Measurements from ENCODE around the gene FBXO45. TPM values are rescaled to one million over a fixed set of nuclear protein-coding genes. Genes with fewer than 3 reads are reported as not detected.
"Not testable (repeated sequence)": the region's sequence is repeated elsewhere in the genome, so short reads cannot be mapped to it uniquely, and the experiment has no call there.

The FBXO45 gene
- total RNA-seq, 1 experiment from 2014 or later, result 14.0 TPM

- in situ Hi-C loops (cut with HindIII; ENCODE audit: low pct_unique_long_range_greater_than_20kb, low sequenced_read_pairs), result no loop called here
- DNase-seq (ENCODE audit: low read depth, low spot score), result no peak
Observed at GRCh38 chr3:196552253-196552652, 16.2 kb upstream of the FBXO45 start.

- in situ Hi-C loops (cut with HindIII; ENCODE audit: low pct_unique_long_range_greater_than_20kb, low sequenced_read_pairs), result no loop called here
Observed at GRCh38 chr3:196553551-196553950, 14.9 kb upstream of the FBXO45 start.

GRCh38 chr3:196554205-196554604, 14.3 kb upstream of the FBXO45 start:
- in situ Hi-C loops (cut with HindIII; ENCODE audit: low pct_unique_long_range_greater_than_20kb, low sequenced_read_pairs), result no loop called here
- no peak for DNase-seq (ENCODE audit: low read depth, low spot score)

More at GRCh38 chr3:196553551-196553950, 14.9 kb upstream of the FBXO45 start:
- no peak for DNase-seq (ENCODE audit: low read depth, low spot score)

GRCh38 chr3:196555295-196555694, 13.2 kb upstream of the FBXO45 start:
- in situ Hi-C loops (cut with HindIII; ENCODE audit: low pct_unique_long_range_greater_than_20kb, low sequenced_read_pairs), result no loop called here
- no peak for DNase-seq (ENCODE audit: low read depth, low spot score)

GRCh38 chr3:196557236-196557635, 11.2 kb upstream of the FBXO45 start:
- in situ Hi-C loops (cut with HindIII; ENCODE audit: low pct_unique_long_range_greater_than_20kb, low sequenced_read_pairs), result no loop called here
- no peak for DNase-seq (ENCODE audit: low read depth, low spot score)

GRCh38 chr3:196558476-196558875, 10.0 kb upstream of the FBXO45 start:
- in situ Hi-C loops (cut with HindIII; ENCODE audit: low pct_unique_long_range_greater_than_20kb, low sequenced_read_pairs), result no loop called here

GRCh38 chr3:196559826-196560225, 8.6 kb upstream of the FBXO45 start:
- no peak for DNase-seq (ENCODE audit: low read depth, low spot score)

More at GRCh38 chr3:196558476-196558875, 10.0 kb upstream of the FBXO45 start:
- DNase-seq (ENCODE audit: low read depth, low spot score), result no peak

GRCh38 chr3:196563721-196564225, 4.7 kb upstream of the FBXO45 start:
- in situ Hi-C loops (cut with HindIII; ENCODE audit: low pct_unique_long_range_greater_than_20kb, low sequenced_read_pairs), result no loop called here
- no peak for DNase-seq (ENCODE audit: low read depth, low spot score)

More at GRCh38 chr3:196559826-196560225, 8.6 kb upstream of the FBXO45 start:
- in situ Hi-C loops (cut with HindIII; ENCODE audit: low pct_unique_long_range_greater_than_20kb, low sequenced_read_pairs), result no loop called here

GRCh38 chr3:196569003-196569516, 600 bp downstream of the FBXO45 start:
- in situ Hi-C loops (cut with HindIII; ENCODE audit: low pct_unique_long_range_greater_than_20kb, low sequenced_read_pairs), result no loop called here
- DNase-seq (ENCODE audit: low read depth, low spot score), result peak; percentile 17

- DNase-seq (ENCODE audit: low read depth, low spot score); in situ Hi-C loops (cut with HindIII; ENCODE audit: low pct_unique_long_range_greater_than_20kb, low sequenced_read_pairs): not testable (repeated sequence)
Observed at GRCh38 chr3:196570332-196570731, 1.9 kb downstream of the FBXO45 start.

- in situ Hi-C loops (cut with HindIII; ENCODE audit: low pct_unique_long_range_greater_than_20kb, low sequenced_read_pairs), result no loop called here
- DNase-seq (ENCODE audit: low read depth, low spot score), result no peak
Observed at GRCh38 chr3:196572389-196572788, 3.9 kb downstream of the FBXO45 start.

- DNase-seq (ENCODE audit: low read depth, low spot score), result no peak
- in situ Hi-C loops (cut with HindIII; ENCODE audit: low pct_unique_long_range_greater_than_20kb, low sequenced_read_pairs), result no loop called here
Observed at GRCh38 chr3:196585044-196585757, 16.7 kb downstream of the FBXO45 start.

GRCh38 chr3:196590279-196590678, 21.8 kb downstream of the FBXO45 start:
- DNase-seq (ENCODE audit: low read depth, low spot score), result no peak
- in situ Hi-C loops (cut with HindIII; ENCODE audit: low pct_unique_long_range_greater_than_20kb, low sequenced_read_pairs), result no loop called here

GRCh38 chr3:196596355-196596754, 27.9 kb downstream of the FBXO45 start:
- DNase-seq (ENCODE audit: low read depth, low spot score), result no peak
- in situ Hi-C loops (cut with HindIII; ENCODE audit: low pct_unique_long_range_greater_than_20kb, low sequenced_read_pairs), result no loop called here

- DNase-seq (ENCODE audit: low read depth, low spot score); in situ Hi-C loops (cut with HindIII; ENCODE audit: low pct_unique_long_range_greater_than_20kb, low sequenced_read_pairs): not testable (repeated sequence)
Observed at GRCh38 chr3:196597971-196598733, 29.7 kb downstream of the FBXO45 start.

- no peak for DNase-seq (ENCODE audit: low read depth, low spot score)
- in situ Hi-C loops (cut with HindIII; ENCODE audit: low pct_unique_long_range_greater_than_20kb, low sequenced_read_pairs), result no loop called here
Observed at GRCh38 chr3:196599734-196600128, 31.3 kb downstream of the FBXO45 start.

- in situ Hi-C loops (cut with HindIII; ENCODE audit: low pct_unique_long_range_greater_than_20kb, low sequenced_read_pairs), result no loop called here
- DNase-seq (ENCODE audit: low read depth, low spot score), result no peak
Observed at GRCh38 chr3:196600359-196600758, 31.9 kb downstream of the FBXO45 start.

GRCh38 chr3:196602673-196603072, 34.2 kb downstream of the FBXO45 start:
- no peak for DNase-seq (ENCODE audit: low read depth, low spot score)
- in situ Hi-C loops (cut with HindIII; ENCODE audit: low pct_unique_long_range_greater_than_20kb, low sequenced_read_pairs), result no loop called here
